NOMO-1 treated with dmso at 0.1 percent for 144 hours (cell line): Measurements from ENCODE around the gene CCR7.
"Not testable (repeated sequence)": the region's sequence is repeated elsewhere in the genome, so short reads cannot be mapped to it uniquely, and the experiment has no call there.

Experiments used
- DNase-seq: peaks from one replicate; lab custom pipeline; 2025; ENCODE audit not compliant: unreplicated experiment; lab: John Stamatoyannopoulos, UW

The CCR7 gene

DNA sequence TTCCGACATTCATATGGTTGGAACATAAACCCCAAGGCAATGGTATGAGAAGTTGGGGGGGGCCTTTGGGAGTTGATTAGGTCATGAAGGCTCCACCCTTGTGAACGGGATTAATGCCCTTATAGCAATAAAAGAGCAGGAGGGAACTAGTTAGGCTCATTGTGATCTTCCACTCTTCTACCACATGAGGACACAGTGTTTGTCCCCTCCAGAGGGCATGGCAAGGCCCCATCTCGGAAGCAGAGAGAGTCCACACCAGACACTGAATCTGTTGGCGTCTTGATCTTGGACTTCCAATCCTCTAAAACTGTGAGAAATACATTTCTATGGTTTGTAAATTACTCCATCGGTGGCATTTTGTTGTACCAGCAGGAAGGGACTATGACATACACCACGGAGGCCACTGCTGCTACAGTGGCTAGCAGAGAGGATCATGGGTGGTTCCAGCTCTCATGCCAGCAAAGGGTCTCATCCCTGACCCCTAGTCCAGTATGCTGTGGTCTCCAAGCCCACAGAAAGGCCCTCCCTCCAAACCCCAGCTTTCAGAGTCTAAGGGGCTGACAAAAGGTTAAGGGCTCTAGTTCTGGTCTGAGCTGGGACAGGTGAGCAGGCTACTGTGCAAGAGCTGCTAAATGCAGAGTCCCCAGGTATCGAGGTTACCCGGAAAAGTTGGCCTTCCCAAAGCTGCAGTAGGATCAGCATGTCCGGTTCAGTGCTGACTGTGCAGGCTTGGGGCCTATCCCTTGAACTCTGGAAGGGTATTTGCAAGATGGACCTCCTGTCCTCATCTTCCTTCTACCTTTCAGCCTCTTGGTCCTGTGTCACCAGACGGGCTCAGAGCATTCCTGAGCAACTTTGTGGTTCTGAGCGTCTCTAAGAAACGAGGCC lies 12.2 kb downstream of the CCR7 start:
- DNase-seq = no peak

DNA sequence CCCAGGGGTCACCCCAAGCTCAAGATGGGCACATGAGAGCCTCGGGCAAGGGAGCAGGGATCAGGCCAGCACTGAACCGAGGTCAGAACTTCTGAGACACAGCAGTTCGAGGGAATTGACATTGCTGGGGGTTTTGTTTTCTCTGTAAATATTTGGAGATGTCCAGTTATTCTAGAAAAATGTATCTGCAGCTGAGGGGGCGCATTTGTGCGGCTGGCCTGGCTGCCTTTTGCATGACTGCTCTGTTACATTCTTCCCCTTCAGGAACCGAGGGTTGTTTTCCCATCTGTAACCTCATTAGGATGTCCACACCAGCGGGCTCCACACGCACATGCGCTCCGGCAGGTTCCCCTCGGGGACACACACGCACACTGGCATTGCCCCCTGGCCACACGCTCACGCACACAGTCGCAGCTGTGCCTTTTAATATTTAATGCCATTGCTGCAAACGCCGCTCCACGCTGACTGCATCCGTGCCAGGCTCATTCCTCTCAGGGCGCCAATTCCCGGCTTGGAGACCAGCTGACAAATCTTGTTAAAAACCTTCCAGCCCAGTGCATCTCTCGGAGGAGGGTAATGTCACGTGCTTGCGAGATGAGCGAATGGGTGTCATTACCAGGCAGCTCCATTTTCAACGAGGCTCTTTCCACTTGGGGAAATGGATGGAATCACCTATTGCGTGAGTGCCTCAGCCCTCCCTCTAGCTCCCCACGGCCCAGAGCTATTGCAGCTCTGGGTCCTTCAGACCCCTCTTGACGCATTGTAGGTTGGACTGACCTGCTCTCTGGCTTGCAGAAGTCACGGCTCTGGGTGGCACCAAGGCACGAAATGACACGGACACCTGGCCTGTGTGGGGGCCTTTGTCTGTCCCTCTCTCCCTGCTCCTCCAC lies 13.1 kb downstream of the CCR7 start:
- DNase-seq = no peak

GRCh38 chr17:40551091-40551878 lies 14.0 kb downstream of the CCR7 start:
- DNase-seq = no peak

DNA sequence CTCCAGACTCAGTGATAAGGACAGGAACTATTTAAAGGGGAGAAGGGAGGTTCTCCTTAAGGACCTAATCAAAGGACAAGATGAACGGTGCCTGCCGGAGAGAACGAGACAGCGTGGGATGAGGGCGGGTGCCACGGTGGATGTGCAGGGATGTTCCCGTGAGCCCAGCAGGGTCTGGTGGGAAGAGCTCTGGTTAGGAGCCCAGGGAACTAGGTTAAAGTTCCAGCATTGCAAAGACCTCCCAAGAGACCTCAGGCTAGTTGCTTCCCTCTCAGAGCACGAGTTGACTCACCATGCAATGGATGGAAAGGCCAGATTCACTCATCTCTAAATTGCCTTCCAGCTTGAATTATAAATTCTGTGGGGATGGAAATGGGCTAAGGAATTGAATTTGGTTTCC lies 14.7 kb downstream of the CCR7 start:
- DNase-seq = no peak

DNA sequence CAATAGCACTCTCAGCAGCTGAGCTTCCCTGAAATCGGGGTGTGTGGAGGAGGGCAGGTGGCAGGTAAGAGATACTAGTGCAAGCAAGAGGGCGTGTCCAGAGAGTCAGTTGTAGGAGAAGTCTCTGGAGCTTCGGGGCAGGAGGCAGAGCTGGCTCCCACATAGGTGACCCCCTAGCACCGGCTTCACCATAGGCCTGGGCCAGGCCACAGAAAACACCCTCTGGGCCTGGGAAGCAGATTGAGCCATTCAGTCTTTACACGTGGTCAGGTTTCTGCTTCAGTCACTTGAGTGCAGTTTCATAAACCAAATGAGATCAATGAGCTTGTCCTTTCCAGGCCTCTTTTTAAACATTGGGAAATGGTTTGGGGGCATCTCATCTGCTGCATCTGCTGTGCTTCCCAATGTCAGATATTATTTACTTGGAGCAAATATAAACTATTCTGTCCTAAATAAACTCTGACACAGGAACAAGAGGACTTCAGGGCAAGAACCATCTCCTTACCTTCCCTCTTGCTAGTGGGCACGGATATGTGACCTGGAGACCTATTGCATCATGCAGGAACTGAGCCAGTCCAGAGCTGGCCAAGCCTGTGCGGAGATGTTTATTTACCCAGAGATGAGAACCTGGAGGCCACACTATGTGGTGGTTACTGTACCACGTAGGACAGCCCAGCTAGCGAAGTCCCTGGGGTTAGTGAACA lies 16.1 kb downstream of the CCR7 start:
- DNase-seq = no peak

GRCh38 chr17:40548491-40548981 lies 16.7 kb downstream of the CCR7 start:
- DNase-seq = no peak

GRCh38 chr17:40547785-40548478 lies 17.3 kb downstream of the CCR7 start:
- no peak for DNase-seq

GRCh38 chr17:40547079-40547784 lies 18.0 kb downstream of the CCR7 start:
- peak; percentile 73 for DNase-seq

DNA sequence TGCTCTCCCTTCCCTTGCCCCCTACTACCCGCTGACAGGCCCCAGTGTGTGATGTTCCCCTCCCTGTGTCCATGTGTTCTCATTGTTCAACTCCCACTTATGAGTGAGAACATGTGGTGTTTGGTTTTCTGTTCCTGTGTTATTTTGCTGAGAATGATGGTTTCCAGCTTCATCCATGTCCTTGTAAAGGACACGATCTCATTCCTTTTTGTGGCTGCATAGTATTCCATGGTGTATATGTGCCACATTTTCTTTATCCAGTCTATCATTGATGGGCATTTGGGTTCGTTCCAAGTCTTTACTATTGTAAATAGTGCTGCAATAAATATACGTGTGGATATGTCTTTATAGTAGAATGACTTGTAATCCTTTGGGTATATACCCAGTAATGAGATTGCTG lies 18.8 kb downstream of the CCR7 start:
- DNase-seq = not testable (repeated sequence)

- no peak for DNase-seq
Measured at GRCh38 chr17:40545660-40546059, 19.6 kb downstream of the CCR7 start.

DNA sequence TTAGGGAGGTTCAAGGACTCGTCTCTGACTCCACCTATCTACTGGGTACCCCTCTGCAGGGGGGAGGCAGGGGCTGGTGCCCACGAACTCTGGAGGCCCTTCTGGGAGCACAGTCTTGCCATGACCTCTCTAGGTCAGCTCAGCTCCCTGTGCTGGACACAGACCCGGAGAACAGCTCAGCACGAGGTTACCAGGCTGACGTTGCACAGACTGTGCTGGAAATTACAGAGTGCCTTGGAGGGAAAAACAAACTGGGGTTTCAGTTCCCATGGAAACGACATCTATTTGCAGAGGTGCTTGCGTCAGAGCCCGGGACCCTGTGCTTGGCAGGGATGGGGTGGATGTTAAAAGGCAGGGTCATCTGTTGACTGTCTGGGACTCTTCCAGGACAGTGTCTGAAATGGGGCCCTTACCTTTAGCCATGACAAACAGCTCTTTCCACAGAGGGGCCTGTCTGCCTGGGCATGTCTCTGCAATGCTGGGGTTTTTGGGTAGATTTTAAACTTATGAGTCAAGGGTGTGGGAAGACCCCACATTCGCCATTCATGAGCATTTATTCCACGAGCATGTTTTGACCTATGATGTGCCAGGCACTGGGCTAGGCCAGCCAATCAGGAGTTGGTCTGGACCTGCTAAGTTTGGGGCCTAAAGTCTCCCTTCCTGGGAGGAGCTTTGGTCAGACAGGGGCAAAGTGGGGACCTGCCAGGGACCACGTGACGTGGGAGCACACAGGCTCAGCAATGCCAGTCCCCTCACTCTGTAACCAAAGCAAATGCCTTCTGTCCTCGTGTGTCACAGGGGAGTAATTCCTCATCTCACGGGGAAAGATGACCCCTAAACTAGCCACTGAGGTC lies 22.5 kb downstream of the CCR7 start:
- no peak for DNase-seq

GRCh38 chr17:40541873-40542557 lies 23.3 kb downstream of the CCR7 start:
- DNase-seq = no peak

DNA sequence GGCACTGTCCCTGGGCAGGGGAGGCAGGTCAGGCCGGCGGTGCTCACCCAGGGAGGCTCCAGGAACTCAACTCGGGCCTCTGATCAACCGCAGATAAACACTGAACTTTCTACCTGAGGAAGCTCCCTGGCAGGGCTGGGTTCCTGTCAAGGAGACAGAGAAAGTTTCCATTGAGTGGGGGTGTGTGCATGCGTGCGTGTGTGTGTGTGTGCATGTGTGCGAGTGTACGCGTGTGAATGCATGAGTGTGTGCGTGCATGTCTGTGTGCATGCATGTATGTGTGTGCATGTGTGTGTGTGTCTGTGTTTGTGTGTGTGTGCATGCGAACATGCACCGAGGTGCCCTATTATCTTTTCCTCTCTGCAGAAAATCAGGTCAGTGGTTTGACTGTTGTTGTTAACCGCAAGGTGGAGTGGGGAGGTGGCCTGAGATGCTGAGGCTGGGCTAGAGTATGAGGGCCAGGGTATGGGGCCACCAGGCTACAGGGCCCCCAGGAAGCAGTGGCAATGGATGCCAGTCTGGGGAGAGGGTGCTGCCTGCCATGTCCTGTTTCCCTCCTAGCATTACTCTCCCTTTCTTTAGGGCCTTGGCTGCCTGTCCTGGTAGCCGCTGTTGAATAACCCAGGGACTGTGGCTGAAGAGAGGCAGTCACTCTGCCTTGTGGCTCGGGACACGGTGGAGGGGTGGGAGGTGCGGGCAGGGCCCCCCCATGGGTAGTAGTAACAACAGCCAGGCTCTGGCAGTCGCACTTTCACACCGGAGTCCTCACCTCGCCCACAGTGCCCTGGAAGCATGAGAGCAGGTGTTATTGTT lies 24.0 kb downstream of the CCR7 start:
- DNase-seq = no peak

- no peak for DNase-seq
Measured at GRCh38 chr17:40540448-40540847, 24.8 kb downstream of the CCR7 start.

- no peak for DNase-seq
Measured at GRCh38 chr17:40539711-40540411, 25.4 kb downstream of the CCR7 start.
